ENCODE measurements around the gene BSCL2. TPM values are rescaled to one million over a fixed set of nuclear protein-coding genes. Genes with fewer than 3 reads are reported as not detected.
A peak's percentile ranks its signal among the peaks of the same experiment; 100 is the strongest.

Gene BSCL2
- polyA plus RNA-seq, 3 donors = 43.5 to 65.7 (median 63.3) TPM

DNA sequence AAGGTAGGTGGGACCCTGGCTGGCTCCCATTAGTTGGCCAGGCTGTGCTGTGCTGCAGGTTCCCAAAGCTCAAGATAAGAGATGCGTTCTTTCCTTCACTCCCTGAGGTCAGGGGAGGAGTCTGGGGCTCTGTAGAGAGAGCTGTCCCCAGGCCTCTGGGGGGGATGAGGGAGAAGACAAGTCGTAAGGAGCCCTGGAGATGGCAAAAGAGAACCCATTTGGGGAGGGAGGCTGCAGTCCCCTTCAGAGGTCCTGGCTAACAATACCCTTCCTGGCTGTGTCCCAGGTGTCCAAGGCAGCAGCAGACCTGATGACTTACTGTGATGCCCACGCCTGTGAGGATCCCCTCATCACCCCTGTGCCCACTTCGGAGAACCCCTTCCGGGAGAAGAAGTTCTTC lies 1.2 kb upstream of the BSCL2 start:
- H3K4me1 Mint-ChIP-seq = peaks cover 51% of the 10 kb centered on the region
- peaks cover 50 to 67% of the 10 kb centered on the region in 2 donors for H3K4me1 ChIP-seq (ENCODE audit: control insufficient read depth in 1 of 2, insufficient read depth in 2 of 2, low read length in 2 of 2)
- H3K27me3 Mint-ChIP-seq (ENCODE audit: low read depth in 3 of 3) = no peaks in the 10 kb centered on the region

DNA sequence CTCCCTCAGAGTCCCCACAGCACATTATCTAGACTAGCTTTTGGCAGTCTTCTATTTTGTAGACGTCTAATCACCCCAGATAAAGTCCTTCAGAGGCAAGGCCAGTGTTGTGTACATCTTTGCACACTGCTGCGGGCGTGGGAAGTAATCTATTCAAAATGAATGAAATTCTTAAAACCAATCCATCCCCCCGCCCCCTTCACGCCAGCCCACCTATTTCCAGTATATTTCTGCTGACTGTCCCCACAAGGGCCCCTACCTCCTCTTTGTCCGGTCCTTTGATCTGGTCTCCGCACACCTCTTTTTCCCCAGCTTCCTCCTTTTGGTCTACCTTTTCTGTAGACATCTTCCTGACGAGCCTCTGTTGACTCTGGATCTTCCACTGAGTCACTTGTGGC lies 375 bp downstream of the BSCL2 start:
- Histone ChIP-seq H3K9ac (ENCODE audit: insufficient read depth, low read length, poor library complexity, severe bottlenecking) (no peak overlapping the region), H4K20me1 (ENCODE audit: insufficient read depth, low read length) (no peaks in the 10 kb centered on the region), H3K4me1 (ENCODE audit: control insufficient read depth in 1 of 2, insufficient read depth in 2 of 2, low read length in 2 of 2) (peaks cover 66 to 82% of the 10 kb centered on the region in 2 donors), H2AFZ (ENCODE audit: insufficient read depth, low read depth, low read length, poor library complexity, severe bottlenecking) (peak overlapping the region; percentile 96), H3K36me3 (replicated peaks in 1 of 2; ENCODE audit: control insufficient read depth in 1 of 2, insufficient read depth in 2 of 2, low read length in 2 of 2) (peaks cover 11 to 15% of the 10 kb centered on the region in 2 donors), H3K4me2 (replicated peaks; ENCODE audit: extremely low read depth, low read length, poor library complexity, severe bottlenecking) (peak overlapping the region; percentile 93), H3K79me2 (ENCODE audit: insufficient read depth, low read length) (peaks cover 10% of the 10 kb centered on the region), H3K9me3 (replicated peaks in 1 of 2; ENCODE audit: control insufficient read depth in 1 of 2, insufficient read depth in 1 of 2, low read length in 2 of 2) (no peaks in the 10 kb centered on the region), H3K27ac (ENCODE audit: low read depth in 1 of 2, low read length in 2 of 2) (peak overlapping the region; percentile 28 to 29), H3K4me3 (replicated peaks in 1 of 3; ENCODE audit: low read depth in 2 of 3, low read length in 3 of 3) (peak overlapping the region in 2 of 3 experiments; percentile 42 to 91), H3K27me3 (ENCODE audit: control insufficient read depth in 2 of 2, insufficient read depth in 2 of 2, low read length in 2 of 2) (no peaks in the 10 kb centered on the region)
- Mint-ChIP-seq H3K27me3 (ENCODE audit: low read depth in 3 of 3) (no peaks in the 10 kb centered on the region), H3K27ac (peak overlapping the region in 6 of 7 donors; percentile 7 to 92 (median 81)), H3K36me3 (peaks cover 8 to 20% of the 10 kb centered on the region in 2 donors), H3K4me1 (peaks cover 57% of the 10 kb centered on the region), H3K4me3 (peak overlapping the region; percentile 72 to 82), H3K9me3 (peaks cover 0 to 3% (median 0%) of the 10 kb centered on the region in 7 donors)
- TF ChIP-seq, protein P1, sequence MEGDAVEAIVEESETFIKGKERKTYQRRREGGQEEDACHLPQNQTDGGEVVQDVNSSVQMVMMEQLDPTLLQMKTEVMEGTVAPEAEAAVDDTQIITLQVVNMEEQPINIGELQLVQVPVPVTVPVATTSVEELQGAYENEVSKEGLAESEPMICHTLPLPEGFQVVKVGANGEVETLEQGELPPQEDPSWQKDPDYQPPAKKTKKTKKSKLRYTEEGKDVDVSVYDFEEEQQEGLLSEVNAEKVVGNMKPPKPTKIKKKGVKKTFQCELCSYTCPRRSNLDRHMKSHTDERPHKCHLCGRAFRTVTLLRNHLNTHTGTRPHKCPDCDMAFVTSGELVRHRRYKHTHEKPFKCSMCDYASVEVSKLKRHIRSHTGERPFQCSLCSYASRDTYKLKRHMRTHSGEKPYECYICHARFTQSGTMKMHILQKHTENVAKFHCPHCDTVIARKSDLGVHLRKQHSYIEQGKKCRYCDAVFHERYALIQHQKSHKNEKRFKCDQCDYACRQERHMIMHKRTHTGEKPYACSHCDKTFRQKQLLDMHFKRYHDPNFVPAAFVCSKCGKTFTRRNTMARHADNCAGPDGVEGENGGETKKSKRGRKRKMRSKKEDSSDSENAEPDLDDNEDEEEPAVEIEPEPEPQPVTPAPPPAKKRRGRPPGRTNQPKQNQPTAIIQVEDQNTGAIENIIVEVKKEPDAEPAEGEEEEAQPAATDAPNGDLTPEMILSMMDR (IDR thresholded peaks at IDR 0.05) = no peak
- 93% methylated on average over 7 of the region's 8 CpGs for WGBS (ENCODE audit: insufficient coverage)
- intact Hi-C loops (cut with micrococcal nuclease) = loop anchor here (5.0 to 10.0 kb wide), 2 partner anchors 55 to 112 kb away; partner anchors contain the start of genes TUT1 (in 2 of the 2) and INTS5 (in 1 of the 2)
- DNase-seq = no peak

More for the DNA sequence above, 1.2 kb upstream of the BSCL2 start:
- Histone ChIP-seq H3K36me3 (replicated peaks in 1 of 2; ENCODE audit: control insufficient read depth in 1 of 2, insufficient read depth in 2 of 2, low read length in 2 of 2) (peaks cover 20 to 29% of the 10 kb centered on the region in 2 donors), H3K27ac (ENCODE audit: low read depth in 1 of 2, low read length in 2 of 2) (peak overlapping the region in 1 of 2 donors; percentile 97), H3K79me2 (ENCODE audit: insufficient read depth, low read length) (peaks cover 14% of the 10 kb centered on the region), H4K20me1 (ENCODE audit: insufficient read depth, low read length) (no peaks in the 10 kb centered on the region), H3K9me3 (replicated peaks in 1 of 2; ENCODE audit: control insufficient read depth in 1 of 2, insufficient read depth in 1 of 2, low read length in 2 of 2) (no peaks in the 10 kb centered on the region), H3K4me2 (replicated peaks; ENCODE audit: extremely low read depth, low read length, poor library complexity, severe bottlenecking) (peak overlapping the region; percentile 96), H3K9ac (ENCODE audit: insufficient read depth, low read length, poor library complexity, severe bottlenecking) (peak overlapping the region; percentile 88), H3K27me3 (ENCODE audit: control insufficient read depth in 2 of 2, insufficient read depth in 2 of 2, low read length in 2 of 2) (no peaks in the 10 kb centered on the region), H3K4me3 (replicated peaks in 1 of 3; ENCODE audit: low read depth in 2 of 3, low read length in 3 of 3) (peak overlapping the region in 2 of 3 experiments; percentile 72 to 91), H2AFZ (ENCODE audit: insufficient read depth, low read depth, low read length, poor library complexity, severe bottlenecking) (peak overlapping the region; percentile 98)
- Mint-ChIP-seq H3K4me3 (peak overlapping the region; percentile 87 to 99), H3K36me3 (peaks cover 19 to 28% of the 10 kb centered on the region in 2 donors), H3K9me3 (no peaks in the 10 kb centered on the region), H3K27ac (peak overlapping the region in 5 of 7 donors; percentile 95 to 99 (median 98))
- WGBS (ENCODE audit: insufficient coverage) = 87% methylated on average over 5 of the region's 5 CpGs
- intact Hi-C loops (cut with micrococcal nuclease) = loop anchor here (5.0 to 10.0 kb wide), 2 partner anchors 56 to 114 kb away; partner anchors contain the start of genes TUT1 (in 2 of the 2) and INTS5 (in 1 of the 2)
- TF ChIP-seq, protein P1 (IDR thresholded peaks at IDR 0.05) = no peak
- no peak for DNase-seq
